ENCODE data around the gene TP53.
"Not testable (repeated sequence)": the region's sequence is repeated elsewhere in the genome, so short reads cannot be mapped to it uniquely, and the experiment has no call there.

The TP53 gene

DNA sequence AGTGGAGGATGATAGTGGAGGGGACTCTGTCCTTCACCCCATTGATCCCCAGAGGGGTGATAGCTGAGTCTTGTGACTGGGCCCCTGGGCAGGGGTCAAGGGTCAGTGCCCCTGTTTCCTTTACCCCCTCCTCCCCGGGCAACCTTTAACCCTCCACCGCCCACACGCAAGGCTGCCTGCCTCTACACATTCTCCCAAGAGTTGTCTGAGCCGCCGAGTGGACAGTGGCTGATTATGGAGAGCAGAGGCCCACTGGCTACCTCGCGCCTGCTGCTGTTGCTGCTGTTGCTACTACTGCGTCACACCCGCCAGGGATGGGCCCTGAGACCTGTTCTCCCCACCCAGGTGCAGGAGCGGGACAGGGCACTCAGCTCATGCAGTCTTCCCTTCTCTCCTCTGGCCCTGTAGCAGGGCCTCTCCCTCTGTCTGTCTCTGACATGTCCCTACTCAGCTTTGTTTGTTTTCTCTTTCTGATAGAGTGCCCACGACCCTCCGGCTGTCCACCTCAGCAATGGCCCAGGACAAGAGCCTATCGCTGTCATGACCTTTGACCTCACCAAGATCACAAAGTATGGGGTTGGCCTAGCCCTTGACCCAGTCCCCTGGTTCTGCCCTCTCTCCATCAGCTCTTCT lies 57.2 kb downstream of the TP53 start, which contains the start of gene SHBG:
Gene SHBG, plus strand, starts transcription at position 197 of the 633 bp plus-strand sequence. Its CDS starts 38 bp downstream, at position 235.
- no peak for DNase-seq

GRCh38 chr17:7627250-7628121 lies 59.8 kb downstream of the TP53 start, which contains the start of gene SAT2:
TSS of gene SAT2 (minus strand) at chr17:7627821. CDS start at chr17:7627635, 186 bp downstream.
- DNase-seq, result peak; percentile 36

DNA sequence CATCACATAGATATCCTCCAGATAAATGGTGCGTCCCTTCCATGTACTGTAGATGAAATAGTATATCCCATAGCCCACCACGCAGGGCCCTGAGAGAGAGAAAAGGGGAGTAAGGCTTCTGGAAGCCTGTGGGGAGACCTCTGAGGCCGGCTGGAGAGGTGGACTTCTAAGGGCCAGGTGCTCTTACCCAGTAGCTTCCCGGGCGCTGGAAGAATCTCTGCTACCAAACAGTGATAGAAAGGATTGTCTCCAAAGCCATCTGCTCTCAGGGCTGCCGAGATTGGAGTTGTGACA lies 60.4 kb downstream of the TP53 start:
- DNase-seq, result no peak

- no peak for DNase-seq
These were observed 61.0 kb downstream of the TP53 start for GRCh38 chr17:7626307-7626706.

DNA sequence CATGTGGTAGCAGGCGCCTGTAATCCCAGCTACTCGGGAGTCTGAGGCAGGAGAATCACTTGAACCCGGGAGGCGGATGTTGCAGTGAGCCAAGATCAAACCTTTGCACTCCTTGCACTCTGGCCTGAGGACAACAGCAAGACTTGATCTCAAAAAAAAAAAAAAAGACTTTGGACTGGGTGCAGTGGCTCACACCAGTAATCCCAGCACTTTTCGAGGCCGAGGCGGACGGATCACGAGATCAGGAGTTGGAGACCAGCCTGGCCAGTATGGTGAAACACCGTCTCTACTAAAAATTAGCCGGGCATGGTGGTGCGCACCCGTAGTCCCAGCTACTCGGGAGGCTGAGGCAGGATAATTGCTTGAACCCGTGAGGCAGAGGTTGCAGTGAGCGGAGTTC lies 61.5 kb downstream of the TP53 start:
- not testable (repeated sequence) for DNase-seq

- no peak for DNase-seq
These were observed 63.6 kb downstream of the TP53 start for GRCh38 chr17:7623661-7624060.

- no peak for DNase-seq
These were observed 66.5 kb downstream of the TP53 start for GRCh38 chr17:7620835-7621234.

- no peak for DNase-seq
These were observed 68.7 kb downstream of the TP53 start for GRCh38 chr17:7618608-7619007.

All from DMS153 (cell line).